ENCODE data around the gene CHPF2. TPM values are rescaled to one million over a fixed set of nuclear protein-coding genes. Genes with fewer than 3 reads are reported as not detected.

The CHPF2 gene
- polyA plus RNA-seq, 1 experiment: 32.9 TPM

DNA sequence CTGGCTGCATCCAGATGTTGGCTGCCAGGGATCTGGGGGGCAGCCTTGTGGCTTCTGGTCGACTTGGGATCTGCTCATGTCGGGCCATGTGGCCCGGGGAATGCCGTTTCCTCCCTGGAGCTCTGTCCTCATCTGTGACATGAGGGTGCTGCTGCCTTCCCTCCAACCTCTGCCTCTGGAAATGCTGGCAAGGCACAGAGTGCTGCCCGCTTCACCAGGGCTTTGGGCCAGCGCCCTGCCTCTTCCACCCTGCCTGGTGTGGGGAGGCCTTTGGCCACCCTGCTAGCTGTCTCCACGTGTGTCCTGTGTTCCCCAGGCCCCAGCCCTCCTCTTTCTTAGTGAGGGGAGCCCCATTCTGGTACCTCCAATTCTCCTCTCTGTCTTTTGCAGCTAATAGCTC, 22.0 kb downstream of the CHPF2 start:
- Histone ChIP-seq H3K27ac (ENCODE audit: low read depth, low read length) (no peak overlapping the region), H3K27me3 (ENCODE audit: control insufficient read depth, insufficient read depth, low read length) (peaks cover 19% of the 10 kb centered on the region), H3K9me3 (ENCODE audit: control insufficient read depth, insufficient read depth, low read length) (no peaks in the 10 kb centered on the region; the same call in 1 of the 2 replicates), H3K4me3 (ENCODE audit: low read depth, low read length) (no peak overlapping the region)
- TF ChIP-seq, protein P1, sequence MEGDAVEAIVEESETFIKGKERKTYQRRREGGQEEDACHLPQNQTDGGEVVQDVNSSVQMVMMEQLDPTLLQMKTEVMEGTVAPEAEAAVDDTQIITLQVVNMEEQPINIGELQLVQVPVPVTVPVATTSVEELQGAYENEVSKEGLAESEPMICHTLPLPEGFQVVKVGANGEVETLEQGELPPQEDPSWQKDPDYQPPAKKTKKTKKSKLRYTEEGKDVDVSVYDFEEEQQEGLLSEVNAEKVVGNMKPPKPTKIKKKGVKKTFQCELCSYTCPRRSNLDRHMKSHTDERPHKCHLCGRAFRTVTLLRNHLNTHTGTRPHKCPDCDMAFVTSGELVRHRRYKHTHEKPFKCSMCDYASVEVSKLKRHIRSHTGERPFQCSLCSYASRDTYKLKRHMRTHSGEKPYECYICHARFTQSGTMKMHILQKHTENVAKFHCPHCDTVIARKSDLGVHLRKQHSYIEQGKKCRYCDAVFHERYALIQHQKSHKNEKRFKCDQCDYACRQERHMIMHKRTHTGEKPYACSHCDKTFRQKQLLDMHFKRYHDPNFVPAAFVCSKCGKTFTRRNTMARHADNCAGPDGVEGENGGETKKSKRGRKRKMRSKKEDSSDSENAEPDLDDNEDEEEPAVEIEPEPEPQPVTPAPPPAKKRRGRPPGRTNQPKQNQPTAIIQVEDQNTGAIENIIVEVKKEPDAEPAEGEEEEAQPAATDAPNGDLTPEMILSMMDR (IDR thresholded peaks at IDR 0.05; ENCODE audit: low read depth, low read length): no peak
- ChIA-PET CTCF (interaction anchor here (1.1 kb wide), 1 partner anchor 12 kb away, joined by 3 read pairs; no protein-coding TSS in a partner anchor), POLR2A (no interaction called here)
- DNase-seq (ENCODE audit: low read depth, low spot score): no peak

- no peak overlapping the region for H3K4me3 ChIP-seq (ENCODE audit: low read depth, low read length)
- POLR2A ChIA-PET: no interaction called here
Measured at GRCh38 chr7:151254851-151255250, 22.6 kb downstream of the CHPF2 start.

DNA sequence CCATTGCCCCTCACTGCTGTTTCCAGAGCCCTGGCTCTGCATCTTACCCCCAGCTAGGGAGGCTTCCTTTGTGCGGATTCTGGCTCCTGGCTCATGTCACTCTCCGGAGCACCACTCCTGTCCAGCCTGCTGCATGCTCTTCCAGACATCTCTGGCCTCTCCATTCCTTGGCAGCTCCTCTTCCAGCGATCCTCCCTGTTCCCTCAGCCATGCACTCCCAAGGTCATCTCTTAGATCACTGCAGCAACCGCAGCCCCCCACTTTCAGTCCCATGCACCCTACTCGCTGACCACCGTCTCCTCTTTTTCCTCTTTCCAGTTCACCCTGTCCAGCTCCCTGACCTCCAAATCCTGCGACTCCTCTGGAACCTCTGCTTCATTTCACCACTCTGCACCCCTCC, 23.1 kb downstream of the CHPF2 start:
- POLR2A ChIA-PET: no interaction called here
- Histone ChIP-seq H3K27ac (ENCODE audit: low read depth, low read length) (no peak overlapping the region), H3K9me3 (ENCODE audit: control insufficient read depth, insufficient read depth, low read length) (no peaks in the 10 kb centered on the region; the same call in 1 of the 2 replicates), H3K4me3 (ENCODE audit: low read depth, low read length) (no peak overlapping the region), H3K27me3 (ENCODE audit: control insufficient read depth, insufficient read depth, low read length) (peaks cover 28% of the 10 kb centered on the region)
- TF ChIP-seq, protein P1 (IDR thresholded peaks at IDR 0.05; ENCODE audit: low read depth, low read length): no peak
- DNase-seq (ENCODE audit: low read depth, low spot score): no peak
- CTCF ChIA-PET: interaction anchor here (1.1 to 3.0 kb wide), 2 partner anchors 11 to 13 kb away, joined by 3 to 16 read pairs; no protein-coding TSS in a partner anchor

More at GRCh38 chr7:151254851-151255250, 22.6 kb downstream of the CHPF2 start:
- CTCF ChIA-PET: interaction anchor here (1.1 to 3.0 kb wide), 2 partner anchors 10 to 12 kb away, joined by 3 to 16 read pairs; no protein-coding TSS in a partner anchor
- Histone ChIP-seq H3K27ac (ENCODE audit: low read depth, low read length) (no peak overlapping the region), H3K9me3 (ENCODE audit: control insufficient read depth, insufficient read depth, low read length) (no peaks in the 10 kb centered on the region; the same call in 1 of the 2 replicates), H3K27me3 (ENCODE audit: control insufficient read depth, insufficient read depth, low read length) (peaks cover 24% of the 10 kb centered on the region)
- TF ChIP-seq, protein P1 (IDR thresholded peaks at IDR 0.05; ENCODE audit: low read depth, low read length): no peak
- no peak for DNase-seq (ENCODE audit: low read depth, low spot score)

GRCh38 chr7:151256410-151257045, 24.2 kb downstream of the CHPF2 start:
- Histone ChIP-seq H3K9me3 (ENCODE audit: control insufficient read depth, insufficient read depth, low read length) (no peaks in the 10 kb centered on the region; the same call in 1 of the 2 replicates), H3K27ac (ENCODE audit: low read depth, low read length) (no peak overlapping the region), H3K4me3 (ENCODE audit: low read depth, low read length) (no peak overlapping the region), H3K27me3 (ENCODE audit: control insufficient read depth, insufficient read depth, low read length) (peaks cover 39% of the 10 kb centered on the region)
- DNase-seq (ENCODE audit: low read depth, low spot score): no peak
- TF ChIP-seq, protein P1 (IDR thresholded peaks at IDR 0.05; ENCODE audit: low read depth, low read length): no peak
- POLR2A ChIA-PET: no interaction called here
- CTCF ChIA-PET: interaction anchor here (1.2 to 3.0 kb wide), 2 partner anchors 12 to 54 kb away, joined by 4 to 16 read pairs; no protein-coding TSS in a partner anchor

DNA sequence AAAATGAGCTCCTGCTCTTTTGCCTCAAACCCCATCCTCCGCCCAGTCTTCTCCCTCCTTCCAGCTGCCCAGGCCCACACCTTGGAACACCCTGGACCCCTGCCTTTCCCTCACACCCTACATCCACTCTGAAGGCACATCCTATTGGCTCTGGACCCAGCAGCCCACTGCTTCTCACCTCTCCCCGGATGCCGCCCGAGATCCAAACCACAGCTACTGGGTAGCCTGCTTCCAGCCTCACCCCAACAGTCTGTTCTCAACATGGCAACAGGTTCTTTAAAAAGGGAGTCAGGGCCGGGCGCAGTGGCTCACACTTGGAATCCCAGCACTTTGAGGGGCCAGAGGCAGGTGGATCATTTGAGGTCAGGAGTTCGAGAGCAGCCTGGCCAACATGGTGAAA, 25.7 kb downstream of the CHPF2 start:
- ChIA-PET CTCF (interaction anchor here (3.0 kb wide), 1 partner anchor 13 kb away, joined by 16 read pairs; no protein-coding TSS in a partner anchor), POLR2A (no interaction called here)
- H3K4me3 ChIP-seq (ENCODE audit: low read depth, low read length): no peak overlapping the region
- TF ChIP-seq, protein P1 (IDR thresholded peaks at IDR 0.05; ENCODE audit: low read depth, low read length): no peak
- H3K27ac ChIP-seq (ENCODE audit: low read depth, low read length): no peak overlapping the region
- DNase-seq (ENCODE audit: low read depth, low spot score): no peak
- H3K27me3 ChIP-seq (ENCODE audit: control insufficient read depth, insufficient read depth, low read length): peaks cover 52% of the 10 kb centered on the region
- H3K9me3 ChIP-seq (ENCODE audit: control insufficient read depth, insufficient read depth, low read length): no peaks in the 10 kb centered on the region

Data from AG04450 (cell line).